ENCODE measurements around the gene PHLDA1. TPM values are rescaled to one million over a fixed set of nuclear protein-coding genes. Genes with fewer than 3 reads are reported as not detected.

Gene PHLDA1
- total and polyA plus RNA-seq, 10 of the 15 experiments (the other 5 are each of a cell fraction or from before 2014, with no cell fraction given), result 0.66 to 14.2 (median 1.3) TPM

DNA sequence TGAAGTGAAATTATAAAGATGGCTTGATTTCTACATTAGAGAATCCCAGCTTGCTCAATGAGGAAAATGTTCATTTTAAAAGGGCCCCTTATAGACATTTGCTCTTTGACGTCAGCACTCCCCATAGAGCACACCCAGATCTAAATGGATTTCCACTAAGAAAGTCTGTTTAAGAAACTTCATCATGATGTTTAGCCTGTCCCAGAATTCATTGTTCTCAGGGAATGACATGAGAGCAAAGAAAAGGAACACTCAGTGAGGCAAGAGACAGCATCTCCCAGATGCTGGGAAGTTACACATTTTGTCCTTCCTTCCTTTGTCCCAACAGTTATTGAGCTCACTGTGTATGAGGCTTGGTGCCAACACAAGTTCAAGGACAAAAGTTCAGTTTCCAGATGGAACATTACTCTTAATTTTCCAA lies 4.9 kb downstream of the PHLDA1 start:
- Histone ChIP-seq H4K20me1 (ENCODE audit: control insufficient read depth, insufficient read depth) (no peaks in the 10 kb centered on the region), H3K9me3 (replicated peaks; ENCODE audit: control insufficient read depth, insufficient read depth, low read length) (no peaks in the 10 kb centered on the region), H3K4me2 (ENCODE audit: control insufficient read depth, insufficient read depth) (no peak overlapping the region), H3K27me3 (replicated peaks in 1 of 2; ENCODE audit: control insufficient read depth in 2 of 2, insufficient read depth in 2 of 2, low read length in 1 of 2) (no peaks in the 10 kb centered on the region; a peak in 1 of 4 replicates), H3K36me3 (ENCODE audit: control insufficient read depth in 2 of 2, insufficient read depth in 2 of 2, low read length in 1 of 2) (no peaks in the 10 kb centered on the region), H3K9ac (ENCODE audit: control insufficient read depth, insufficient read depth, low read length) (no peak overlapping the region), H3K4me1 (ENCODE audit: control insufficient read depth, insufficient read depth, low read length) (peaks cover 12% of the 10 kb centered on the region), H3K79me2 (ENCODE audit: control insufficient read depth, insufficient read depth, low read length) (no peaks in the 10 kb centered on the region), H2AFZ (ENCODE audit: control insufficient read depth, low read depth, low read length) (no peak overlapping the region), H3K27ac (ENCODE audit: control insufficient read depth, insufficient read depth) (no peak overlapping the region), H3K4me3 (no peak overlapping the region)
- BruUV-seq (replicated peaks), result no TSS peak
- 100% methylated on average over 1 of the region's 1 CpG for WGBS (ENCODE audit: insufficient coverage, insufficient replicate concordance, low lambda C conversion rate, missing lambda C conversion rate)
- no peak for TF ChIP-seq ASH2L (IDR thresholded peaks at IDR 0.05; ENCODE audit: borderline replicate concordance, low read depth)
- TF ChIP-seq, protein P1, sequence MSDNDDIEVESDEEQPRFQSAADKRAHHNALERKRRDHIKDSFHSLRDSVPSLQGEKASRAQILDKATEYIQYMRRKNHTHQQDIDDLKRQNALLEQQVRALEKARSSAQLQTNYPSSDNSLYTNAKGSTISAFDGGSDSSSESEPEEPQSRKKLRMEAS (IDR thresholded peaks at IDR 0.05; ENCODE audit: low read depth, low read length), result no peak
- TF ChIP-seq SMAD1 (IDR thresholded peaks at IDR 0.05; ENCODE audit: low read depth, partially characterized antibody), result no peak
- no peak for TF ChIP-seq GABPA (IDR thresholded peaks at IDR 0.05; ENCODE audit: low read depth)
- TF ChIP-seq ZBED1 (IDR thresholded peaks at IDR 0.05; ENCODE audit: borderline replicate concordance), result no peak
- SMC1A ChIA-PET (ENCODE audit: uncharacterized antibody, unreplicated experiment), result interaction anchor here (1.0 to 17.8 kb wide), 7 partner anchors 9 to 499 kb away, joined by 3 to 327 read pairs (median 5); no protein-coding TSS in a partner anchor
- DNase-seq (ENCODE audit: low read depth, low spot score), result no peak
- intact Hi-C loops (cut with micrococcal nuclease; ENCODE audit: unreplicated experiment) (no loop called here), in situ Hi-C loops (cut with MboI) (no loop called here)
- POLR2A ChIA-PET, result interaction anchor here (8.9 kb wide), 1 partner anchor 44 kb away, joined by 111 read pairs; no protein-coding TSS in a partner anchor
- CTCF ChIA-PET, result interaction anchor here (3.3 to 10.1 kb wide), 2 partner anchors 47 to 498 kb away, joined by 13 to 144 read pairs; no protein-coding TSS in a partner anchor
- ATAC-seq, result no peak
- RAD21 ChIA-PET (ENCODE audit: unreplicated experiment), result interaction anchor here (0.6 to 9.8 kb wide), 7 partner anchors 32 to 500 kb away, joined by 3 to 144 read pairs (median 4); no protein-coding TSS in a partner anchor
- no peak for FAIRE-seq
